ENCODE measurements around the gene ZNF367. TPM values are rescaled to one million over a fixed set of nuclear protein-coding genes. Genes with fewer than 3 reads are reported as not detected.

ZNF367 gene
- total and polyA plus RNA-seq, 2 experiments from 2014 or later = 0.98 to 3.6 TPM

- H3K27ac ChIP-seq = no peak overlapping the region
- H3K4me2 ChIP-seq = no peak overlapping the region
- no peak for DNase-seq (ENCODE audit: low spot score)
- no peaks in the 10 kb centered on the region for H3K27me3 ChIP-seq
- H3K9me2 ChIP-seq (replicated peaks; ENCODE audit: insufficient read depth) = no peaks in the 10 kb centered on the region
- TF ChIP-seq EZH2phosphoT487 (IDR thresholded peaks at IDR 0.05; ENCODE audit: low read depth, severe bottlenecking, unreplicated experiment) (no peak), EZH2 (IDR thresholded peaks at IDR 0.05; ENCODE audit: borderline replicate concordance) (no peak)
- TF ChIP-seq, protein P1, sequence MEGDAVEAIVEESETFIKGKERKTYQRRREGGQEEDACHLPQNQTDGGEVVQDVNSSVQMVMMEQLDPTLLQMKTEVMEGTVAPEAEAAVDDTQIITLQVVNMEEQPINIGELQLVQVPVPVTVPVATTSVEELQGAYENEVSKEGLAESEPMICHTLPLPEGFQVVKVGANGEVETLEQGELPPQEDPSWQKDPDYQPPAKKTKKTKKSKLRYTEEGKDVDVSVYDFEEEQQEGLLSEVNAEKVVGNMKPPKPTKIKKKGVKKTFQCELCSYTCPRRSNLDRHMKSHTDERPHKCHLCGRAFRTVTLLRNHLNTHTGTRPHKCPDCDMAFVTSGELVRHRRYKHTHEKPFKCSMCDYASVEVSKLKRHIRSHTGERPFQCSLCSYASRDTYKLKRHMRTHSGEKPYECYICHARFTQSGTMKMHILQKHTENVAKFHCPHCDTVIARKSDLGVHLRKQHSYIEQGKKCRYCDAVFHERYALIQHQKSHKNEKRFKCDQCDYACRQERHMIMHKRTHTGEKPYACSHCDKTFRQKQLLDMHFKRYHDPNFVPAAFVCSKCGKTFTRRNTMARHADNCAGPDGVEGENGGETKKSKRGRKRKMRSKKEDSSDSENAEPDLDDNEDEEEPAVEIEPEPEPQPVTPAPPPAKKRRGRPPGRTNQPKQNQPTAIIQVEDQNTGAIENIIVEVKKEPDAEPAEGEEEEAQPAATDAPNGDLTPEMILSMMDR (IDR thresholded peaks at IDR 0.05; ENCODE audit: poor library complexity) = no peak
- no peaks in the 10 kb centered on the region for H3K9me3 ChIP-seq (ENCODE audit: low read depth)
- peaks cover 69% of the 10 kb centered on the region for H3K79me2 ChIP-seq
- H3K4me1 ChIP-seq (ENCODE audit: insufficient read depth) = peaks cover 9% of the 10 kb centered on the region
- peak overlapping the region; percentile 8 for H2AFZ ChIP-seq
- no peaks in the 10 kb centered on the region for H3K36me3 ChIP-seq (replicated peaks; ENCODE audit: insufficient read depth, low read depth)
- H4K20me1 ChIP-seq (ENCODE audit: insufficient read depth, poor library complexity, severe bottlenecking) = no peaks in the 10 kb centered on the region
- 85% methylated on average over 7 of the region's 7 CpGs for WGBS (ENCODE audit: low lambda C conversion rate, missing lambda C conversion rate)
- H3K4me3 ChIP-seq = no peak overlapping the region
These were observed 4.6 kb downstream of the ZNF367 start for GRCh38 chr9:96413302-96414221.

DNA sequence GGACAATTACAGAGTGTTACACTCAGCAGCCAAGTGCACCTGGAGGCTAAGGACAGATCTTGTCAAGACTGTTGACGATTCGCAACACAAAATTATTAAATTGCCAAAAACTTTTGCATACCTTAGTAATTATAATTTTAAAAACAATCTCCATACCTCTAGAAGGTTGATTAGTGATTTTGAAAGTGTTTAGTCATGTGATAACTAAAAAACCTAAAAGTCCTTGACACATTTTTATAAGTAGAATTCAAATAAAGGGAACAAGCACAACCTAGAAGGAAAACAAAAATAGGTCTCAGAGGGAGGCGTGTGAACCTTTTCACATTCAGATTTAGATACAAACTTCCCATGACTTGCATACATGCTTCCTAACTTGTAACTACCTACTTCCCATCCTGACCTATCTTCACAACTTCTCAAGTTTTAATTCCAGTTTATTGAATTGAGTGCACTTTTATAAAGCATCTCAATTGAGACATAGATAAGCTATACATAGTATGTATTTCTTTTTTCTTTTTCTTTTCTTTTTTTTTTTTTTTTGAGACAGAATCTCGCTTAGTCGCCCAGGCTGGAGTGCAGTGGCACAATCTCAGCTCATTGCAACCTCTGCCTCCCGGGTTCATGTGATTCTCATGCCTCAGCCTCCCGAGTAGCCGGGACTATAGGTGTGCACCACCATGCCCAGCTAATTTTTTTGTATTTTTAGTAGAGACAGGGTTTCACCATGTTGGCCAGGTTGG is 5.8 kb downstream of the ZNF367 start:
- Histone ChIP-seq H3K9me2 (replicated peaks; ENCODE audit: insufficient read depth) (no peaks in the 10 kb centered on the region), H3K9me3 (ENCODE audit: low read depth) (no peaks in the 10 kb centered on the region), H3K27me3 (no peaks in the 10 kb centered on the region), H3K79me2 (peaks cover 74% of the 10 kb centered on the region), H3K36me3 (replicated peaks; ENCODE audit: insufficient read depth, low read depth) (no peaks in the 10 kb centered on the region), H4K20me1 (ENCODE audit: insufficient read depth, poor library complexity, severe bottlenecking) (no peaks in the 10 kb centered on the region), H3K4me3 (no peak overlapping the region), H3K4me1 (ENCODE audit: insufficient read depth) (peaks cover 9% of the 10 kb centered on the region), H3K4me2 (no peak overlapping the region), H3K27ac (no peak overlapping the region), H2AFZ (no peak overlapping the region)
- DNase-seq (ENCODE audit: low spot score) = no peak
- TF ChIP-seq EZH2 (IDR thresholded peaks at IDR 0.05; ENCODE audit: borderline replicate concordance) = no peak
- no peak for TF ChIP-seq EZH2phosphoT487 (IDR thresholded peaks at IDR 0.05; ENCODE audit: low read depth, severe bottlenecking, unreplicated experiment)
- TF ChIP-seq, protein P1 (IDR thresholded peaks at IDR 0.05; ENCODE audit: poor library complexity) = no peak
- WGBS (ENCODE audit: low lambda C conversion rate, missing lambda C conversion rate) = 94% methylated on average over 8 of the region's 8 CpGs

DNA sequence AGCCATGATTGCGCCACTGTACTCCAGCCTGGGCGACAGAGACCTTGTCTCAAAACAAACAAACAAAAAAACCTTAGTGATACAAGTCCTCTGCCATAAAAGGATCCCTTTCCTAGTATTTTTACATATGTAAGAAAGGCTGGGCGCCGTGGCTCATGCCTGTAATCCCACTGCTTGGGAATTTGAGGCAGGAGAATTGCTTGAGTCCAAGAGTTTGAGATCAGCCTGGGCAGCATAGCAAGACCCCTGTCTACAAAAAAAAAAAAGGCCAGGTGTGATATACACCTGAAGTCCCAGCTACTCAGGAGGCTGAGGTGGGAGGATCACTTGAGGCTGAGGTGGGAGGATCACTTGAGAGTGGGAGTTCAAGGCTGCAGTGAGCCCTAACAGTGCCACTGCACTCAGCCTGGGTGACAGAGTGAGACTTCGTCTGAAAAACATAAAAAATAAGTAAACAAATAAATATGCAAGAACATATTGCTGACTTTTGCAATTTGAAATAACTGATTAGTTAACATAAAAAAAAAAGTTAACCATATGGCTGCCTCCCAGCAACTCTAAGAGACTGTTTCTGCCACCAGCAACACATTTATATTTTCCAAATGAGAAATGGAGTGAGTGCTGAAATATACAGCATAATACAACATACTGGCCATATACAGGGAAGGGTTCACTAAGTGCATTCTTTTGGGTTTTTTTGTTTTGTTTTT is 6.9 kb downstream of the ZNF367 start:
- WGBS (ENCODE audit: low lambda C conversion rate, missing lambda C conversion rate) = 99% methylated on average over 5 of the region's 5 CpGs
- no peaks in the 10 kb centered on the region for H3K36me3 ChIP-seq (replicated peaks; ENCODE audit: insufficient read depth, low read depth)
- TF ChIP-seq, protein P1 (IDR thresholded peaks at IDR 0.05; ENCODE audit: poor library complexity) = no peak
- no peak for TF ChIP-seq EZH2 (IDR thresholded peaks at IDR 0.05; ENCODE audit: borderline replicate concordance)
- TF ChIP-seq EZH2phosphoT487 (IDR thresholded peaks at IDR 0.05; ENCODE audit: low read depth, severe bottlenecking, unreplicated experiment) = no peak

More for the DNA sequence above, 6.9 kb downstream of the ZNF367 start:
- peaks cover 3% of the 10 kb centered on the region for H3K4me1 ChIP-seq (ENCODE audit: insufficient read depth)
- H2AFZ ChIP-seq = no peak overlapping the region
- H3K27ac ChIP-seq = no peak overlapping the region
- no peak overlapping the region for H3K4me3 ChIP-seq
- no peaks in the 10 kb centered on the region for H3K27me3 ChIP-seq
- peaks cover 69% of the 10 kb centered on the region for H3K79me2 ChIP-seq
- no peaks in the 10 kb centered on the region for H4K20me1 ChIP-seq (ENCODE audit: insufficient read depth, poor library complexity, severe bottlenecking)
- H3K9me3 ChIP-seq (ENCODE audit: low read depth) = no peaks in the 10 kb centered on the region
- no peaks in the 10 kb centered on the region for H3K9me2 ChIP-seq (replicated peaks; ENCODE audit: insufficient read depth)
- no peak for DNase-seq (ENCODE audit: low spot score)
- no peak overlapping the region for H3K4me2 ChIP-seq

Data from hepatocyte (in vitro differentiated cells).